ENCODE data around the gene SYNGAP1. TPM values are rescaled to one million over a fixed set of nuclear protein-coding genes. Genes with fewer than 3 reads are reported as not detected.
"Not testable (repeated sequence)": the region's sequence is repeated elsewhere in the genome, so short reads cannot be mapped to it uniquely, and the experiment has no call there.

Gene SYNGAP1
- total RNA-seq, result 10 to 100 TPM; 17.7 to 77.0 TPM

DNA sequence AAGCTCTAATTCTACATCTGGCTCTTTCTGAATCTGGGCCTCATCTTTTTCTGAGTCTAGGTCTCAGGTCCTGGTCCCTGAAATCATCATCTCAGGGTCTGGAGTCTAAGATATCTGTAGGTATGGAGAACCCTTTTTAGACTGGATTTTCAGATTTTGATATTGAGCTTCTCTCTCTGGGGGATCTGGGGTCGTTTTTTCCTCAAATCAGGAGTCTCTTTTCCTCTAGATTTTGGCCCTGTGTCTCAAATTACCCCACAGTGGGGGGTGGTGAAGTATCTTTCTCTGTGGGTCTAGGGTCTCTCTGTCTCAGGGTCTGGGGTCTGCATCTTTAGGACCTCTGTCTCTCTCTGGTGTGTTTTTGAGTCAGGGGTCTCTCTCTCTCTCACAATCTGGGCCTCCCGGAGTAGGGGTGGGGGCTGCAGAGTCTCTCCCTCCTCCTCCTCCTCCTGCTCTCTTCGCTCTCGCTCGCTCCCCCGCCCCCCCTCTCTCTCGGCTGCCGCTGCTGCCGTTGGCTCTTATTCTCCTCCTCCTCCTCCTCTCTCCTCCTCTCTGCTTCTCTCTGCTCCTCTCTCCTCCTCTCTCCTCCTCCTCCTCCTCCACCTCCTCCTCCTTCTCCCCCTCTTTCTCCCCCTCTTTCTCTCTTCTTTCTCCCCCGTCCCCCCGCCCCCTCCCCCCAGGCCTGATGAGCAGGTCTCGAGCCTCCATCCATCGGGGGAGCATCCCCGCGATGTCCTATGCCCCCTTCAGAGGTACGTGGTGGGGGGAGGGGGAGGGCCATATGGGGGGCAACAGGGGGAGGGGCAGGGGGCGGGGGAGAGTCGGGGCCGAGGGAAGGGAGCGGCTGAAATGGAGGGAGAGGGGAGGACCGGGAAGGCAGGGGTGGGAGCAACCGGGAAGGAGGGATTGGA lies at the start of gene SYNGAP1:
SYNGAP1 (plus strand) TSS at position 486 of the 911 bp plus-strand sequence; CDS start at position 686, 200 bp downstream.
- ATAC-seq (no peak), DNase-seq (ENCODE audit: low spot score) (no peak)
- Mint-ChIP-seq H3K27me3 (no peaks in the 10 kb centered on the region), H3K9me3 (no peaks in the 10 kb centered on the region), H3K36me3 (peaks cover 14% of the 10 kb centered on the region), H3K4me3 (peak within 1 kb of the TSS; percentile 99), H3K27ac (peak within 1 kb of the TSS; percentile 100), H3K4me1 (ENCODE audit: low read depth in 2 of 2) (peaks cover 68 to 73% of the 10 kb centered on the region in 2 donors)

- H3K27ac Mint-ChIP-seq; H3K9me3 Mint-ChIP-seq; DNase-seq (ENCODE audit: low spot score); H3K27me3 Mint-ChIP-seq; H3K36me3 Mint-ChIP-seq; ATAC-seq; H3K4me3 Mint-ChIP-seq: not testable (repeated sequence)
- peaks cover 10 to 23% of the 10 kb centered on the region in 2 donors for H3K4me1 Mint-ChIP-seq (ENCODE audit: low read depth in 2 of 2)
Observed at GRCh38 chr6:33371901-33372300, 48.0 kb upstream of the SYNGAP1 start.

DNA sequence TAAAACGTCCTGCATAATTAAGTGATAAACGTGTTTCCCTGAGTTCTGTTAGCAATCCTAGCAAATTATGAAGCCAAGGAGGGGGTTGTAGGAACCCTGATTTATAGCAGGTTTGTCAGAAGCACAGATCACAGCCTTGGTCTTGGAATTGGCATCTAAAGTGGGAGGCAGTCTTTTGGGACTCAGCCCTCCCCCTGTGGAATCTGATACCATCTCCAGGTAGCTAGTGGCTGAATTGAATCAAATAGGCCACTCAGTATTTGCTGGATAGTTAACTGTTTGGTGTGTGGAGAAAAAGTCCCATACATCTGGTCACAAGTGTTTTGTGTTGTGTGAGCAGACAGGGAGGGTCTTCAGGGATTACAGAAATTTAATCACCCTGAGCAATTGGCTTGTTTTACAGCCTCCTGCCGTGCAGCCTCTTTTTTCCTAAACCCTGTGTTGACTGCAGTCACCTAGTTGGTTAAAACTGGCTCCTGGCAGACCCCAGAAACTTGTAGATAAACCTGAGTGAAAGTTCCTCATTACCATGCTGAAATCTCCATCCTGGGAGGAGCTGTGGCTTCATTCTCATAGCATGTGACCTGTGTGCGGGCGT lies 47.2 kb upstream of the SYNGAP1 start:
- Mint-ChIP-seq H3K27me3 (no peaks in the 10 kb centered on the region), H3K4me3 (no peak overlapping the region), H3K27ac (no peak overlapping the region), H3K36me3 (no peaks in the 10 kb centered on the region), H3K9me3 (no peaks in the 10 kb centered on the region), H3K4me1 (ENCODE audit: low read depth in 2 of 2) (peaks cover 10 to 23% of the 10 kb centered on the region in 2 donors)
- DNase-seq (ENCODE audit: low spot score), result no peak
- ATAC-seq, result no peak

- H3K9me3 Mint-ChIP-seq, result no peaks in the 10 kb centered on the region
- peak overlapping the region; percentile 42 to 74 for H3K27ac Mint-ChIP-seq
- H3K36me3 Mint-ChIP-seq, result no peaks in the 10 kb centered on the region
- DNase-seq (ENCODE audit: low spot score) (no peak), ATAC-seq (no peak)
- H3K27me3 Mint-ChIP-seq, result no peaks in the 10 kb centered on the region
- no peak overlapping the region for H3K4me3 Mint-ChIP-seq
- peaks cover 10 to 23% of the 10 kb centered on the region in 2 donors for H3K4me1 Mint-ChIP-seq (ENCODE audit: low read depth in 2 of 2)
Observed at GRCh38 chr6:33373960-33374910, 45.6 kb upstream of the SYNGAP1 start.

- Mint-ChIP-seq H3K4me3 (no peak overlapping the region), H3K4me1 (ENCODE audit: low read depth in 2 of 2) (peaks cover 10 to 23% of the 10 kb centered on the region in 2 donors), H3K36me3 (no peaks in the 10 kb centered on the region), H3K9me3 (no peaks in the 10 kb centered on the region), H3K27ac (peak overlapping the region; percentile 42 to 74), H3K27me3 (no peaks in the 10 kb centered on the region)
- ATAC-seq (peak in 1 of 2 donors; percentile 56), DNase-seq (ENCODE audit: low spot score) (no peak)
Observed at GRCh38 chr6:33375143-33375671, 44.7 kb upstream of the SYNGAP1 start.

GRCh38 chr6:33377171-33377570 lies 42.7 kb upstream of the SYNGAP1 start:
- Mint-ChIP-seq H3K27ac (no peak overlapping the region), H3K4me1 (ENCODE audit: low read depth in 2 of 2) (peaks cover 10 to 23% of the 10 kb centered on the region in 2 donors), H3K36me3 (no peaks in the 10 kb centered on the region), H3K9me3 (no peaks in the 10 kb centered on the region), H3K4me3 (no peak overlapping the region), H3K27me3 (no peaks in the 10 kb centered on the region)
- no peak for ATAC-seq
- DNase-seq (ENCODE audit: low spot score), result no peak

DNA sequence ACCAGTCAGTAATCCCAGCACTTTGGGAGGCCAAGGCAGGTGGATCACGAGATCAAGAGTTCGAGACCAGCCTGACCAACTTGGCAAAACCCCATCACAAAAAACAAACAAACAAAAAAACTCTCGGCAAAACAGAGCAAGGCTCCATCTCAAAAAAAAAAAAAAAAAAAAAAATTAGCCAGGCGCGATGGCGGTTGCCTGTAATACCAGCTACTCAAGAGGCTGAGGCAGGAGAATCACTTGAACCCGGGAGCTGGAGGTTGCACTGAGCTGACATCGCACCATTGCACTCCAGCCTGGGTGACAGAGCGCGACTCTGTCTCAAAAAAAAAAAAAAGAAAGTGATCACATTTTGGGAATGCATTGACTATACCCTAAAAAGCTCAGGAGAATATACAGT lies 40.7 kb upstream of the SYNGAP1 start:
- not testable (repeated sequence) for DNase-seq (ENCODE audit: low spot score); ATAC-seq

GRCh38 chr6:33380272-33380981 lies 39.4 kb upstream of the SYNGAP1 start:
- peaks cover 0 to 8% of the 10 kb centered on the region in 2 donors for H3K4me1 Mint-ChIP-seq (ENCODE audit: low read depth in 2 of 2)

More for the DNA sequence above, 40.7 kb upstream of the SYNGAP1 start:
- peaks cover 8 to 21% of the 10 kb centered on the region in 2 donors for H3K4me1 Mint-ChIP-seq (ENCODE audit: low read depth in 2 of 2)
- H3K9me3 Mint-ChIP-seq, H3K36me3 Mint-ChIP-seq, H3K27me3 Mint-ChIP-seq, H3K27ac Mint-ChIP-seq, H3K4me3 Mint-ChIP-seq: not testable (repeated sequence)

DNA sequence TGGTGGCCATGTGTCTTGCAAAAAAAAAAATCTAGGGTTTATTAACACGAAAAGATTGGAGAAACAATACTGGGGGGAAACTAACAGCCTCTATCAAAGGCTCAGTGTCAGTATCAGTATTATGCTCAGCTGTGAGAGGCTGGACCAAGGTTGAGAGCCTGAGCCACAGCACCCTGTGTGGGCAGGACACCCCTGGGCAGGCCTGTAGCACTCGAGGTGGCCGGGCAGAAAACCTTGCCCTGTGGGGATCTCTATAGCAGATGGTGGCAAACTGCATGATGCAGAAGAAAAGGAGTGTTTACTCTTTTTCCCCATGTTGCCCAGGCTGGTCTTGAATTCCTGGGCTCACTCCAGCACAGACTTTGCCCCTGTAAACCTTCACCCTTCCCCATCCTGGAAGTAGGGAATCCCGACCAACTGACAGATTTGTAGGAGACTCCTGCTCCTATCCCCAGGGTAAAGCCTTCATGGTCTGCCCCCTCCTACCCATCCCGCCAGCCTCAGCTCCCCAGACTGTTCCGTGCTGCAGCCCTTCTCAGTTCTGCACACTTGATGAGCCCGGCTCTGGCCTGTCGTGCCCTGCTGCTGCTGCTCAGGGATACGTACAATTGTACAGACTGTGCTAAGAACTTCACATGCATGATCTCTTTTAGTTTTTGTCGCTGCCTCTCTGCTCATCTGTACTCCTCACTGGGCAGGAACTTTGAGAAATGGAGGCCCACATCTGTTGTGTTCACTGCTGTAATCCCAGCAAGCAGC lies 36.3 kb upstream of the SYNGAP1 start:
- no peak for ATAC-seq

More at GRCh38 chr6:33380272-33380981, 39.4 kb upstream of the SYNGAP1 start:
- DNase-seq (ENCODE audit: low spot score) (no peak), ATAC-seq (no peak)
- H3K27me3 Mint-ChIP-seq, result no peaks in the 10 kb centered on the region
- H3K4me3 Mint-ChIP-seq, result no peak overlapping the region
- no peaks in the 10 kb centered on the region for H3K36me3 Mint-ChIP-seq
- no peaks in the 10 kb centered on the region for H3K9me3 Mint-ChIP-seq
- H3K27ac Mint-ChIP-seq, result no peak overlapping the region

GRCh38 chr6:33384581-33385020 lies 35.3 kb upstream of the SYNGAP1 start:
- no peaks in the 10 kb centered on the region for H3K36me3 Mint-ChIP-seq
- no peaks in the 10 kb centered on the region for H3K27me3 Mint-ChIP-seq
- no peaks in the 10 kb centered on the region for H3K4me1 Mint-ChIP-seq (ENCODE audit: low read depth in 2 of 2)
- no peak overlapping the region for H3K4me3 Mint-ChIP-seq
- DNase-seq (ENCODE audit: low spot score), result no peak
- no peaks in the 10 kb centered on the region for H3K9me3 Mint-ChIP-seq
- no peak for ATAC-seq
- no peak overlapping the region for H3K27ac Mint-ChIP-seq

More for the DNA sequence above, 36.3 kb upstream of the SYNGAP1 start:
- no peak for DNase-seq (ENCODE audit: low spot score)
- no peaks in the 10 kb centered on the region for H3K27me3 Mint-ChIP-seq
- no peaks in the 10 kb centered on the region for H3K36me3 Mint-ChIP-seq
- H3K4me3 Mint-ChIP-seq, result no peak overlapping the region
- no peaks in the 10 kb centered on the region for H3K9me3 Mint-ChIP-seq
- H3K27ac Mint-ChIP-seq, result no peak overlapping the region
- no peaks in the 10 kb centered on the region for H3K4me1 Mint-ChIP-seq (ENCODE audit: low read depth in 2 of 2)

- peak overlapping the region; percentile 92 to 93 for H3K27ac Mint-ChIP-seq
- no peak for DNase-seq (ENCODE audit: low spot score)
- H3K27me3 Mint-ChIP-seq, result no peaks in the 10 kb centered on the region
- no peak overlapping the region for H3K4me3 Mint-ChIP-seq
- H3K36me3 Mint-ChIP-seq, result peaks cover 12% of the 10 kb centered on the region
- no peak for ATAC-seq
- peaks cover 25 to 38% of the 10 kb centered on the region in 2 donors for H3K4me1 Mint-ChIP-seq (ENCODE audit: low read depth in 2 of 2)
- H3K9me3 Mint-ChIP-seq, result no peaks in the 10 kb centered on the region
Observed at GRCh38 chr6:33390173-33390572, 29.7 kb upstream of the SYNGAP1 start.

DNA sequence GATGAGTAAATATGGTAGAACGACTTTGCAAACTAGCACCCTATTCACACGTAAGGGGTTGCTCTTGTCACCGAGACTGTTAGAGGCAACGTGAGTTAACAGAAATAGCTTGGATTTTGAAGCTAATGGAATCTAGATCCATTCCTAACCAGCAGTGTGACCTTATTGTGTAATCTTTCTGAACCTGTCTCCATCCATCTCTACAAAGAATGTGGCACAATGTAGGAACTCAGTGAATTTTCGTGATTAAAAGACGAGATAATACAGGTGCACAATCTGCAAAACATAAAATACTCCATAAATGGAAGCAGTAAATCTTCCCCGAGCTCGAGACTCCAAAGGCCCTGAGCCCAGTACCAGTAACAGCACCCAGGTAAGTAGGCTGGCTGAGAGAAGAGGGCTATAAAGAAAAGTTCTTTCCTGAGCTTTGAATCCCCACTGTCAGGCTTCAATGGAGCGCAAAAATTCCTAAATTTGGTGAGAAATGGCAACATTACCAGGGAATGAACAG lies 29.0 kb upstream of the SYNGAP1 start:
- Mint-ChIP-seq H3K4me3 (peak overlapping the region; percentile 95), H3K27me3 (no peaks in the 10 kb centered on the region), H3K9me3 (no peaks in the 10 kb centered on the region), H3K4me1 (ENCODE audit: low read depth in 2 of 2) (peaks cover 25 to 40% of the 10 kb centered on the region in 2 donors), H3K27ac (peak overlapping the region; percentile 92 to 93), H3K36me3 (peaks cover 12% of the 10 kb centered on the region)
- DNase-seq (ENCODE audit: low spot score), result no peak
- ATAC-seq, result no peak

Data from natural killer cell treated with Interleukin-12 subunit alpha and Interleukin-12 subunit beta and Interleukin-15 and Interleukin-18, amount 100 ng/mL, for 72 hours (primary cell).